Endothelial cell of umbilical vein (primary cell): ENCODE data around the gene CST1. TPM values are rescaled to one million over a fixed set of nuclear protein-coding genes. Genes with fewer than 3 reads are reported as not detected.
"Not testable (repeated sequence)": the region's sequence is repeated elsewhere in the genome, so short reads cannot be mapped to it uniquely, and the experiment has no call there.

ENCODE experiments used
- BruUV-seq: library from RNA; stranded (reverse); fragments of 400-500 nt; replicated peaks from 2 replicates; lab custom pipeline; 2021; lab: Mats Ljungman, UMichigan
- CTCF ChIA-PET: fragments of 300-600, 350-600 bp; sonication (Branson Sonifier 250); formaldehyde crosslinking; loops from one replicate; lab custom pipeline; 2021; ENCODE audit warnings: antibody characterized with exemption, inconsistent platforms; lab: Charles Lee
- POLR2A ChIA-PET: fragments of 300-600, 350-600 bp; sonication (Branson Sonifier 250); formaldehyde crosslinking; loops from one replicate; lab custom pipeline; 2021; ENCODE audit warnings: antibody characterized with exemption, inconsistent platforms; lab: Charles Lee
- DNase-seq: peaks from one replicate; pipeline ENCODE4 v3.0.0-alpha.2; 2011; ENCODE audit warnings: low read depth, low spot score
- FAIRE-seq: peaks from 2 replicates; lab custom pipeline; 2011; peaks lifted over from hg19 to GRCh38; lab: Jason Lieb, UNC
- H2AFZ ChIP-seq: 2 replicates; pipeline ENCODE4 v1.6.0; 2012; ENCODE audit warnings: low read depth, low read length, control low read depth, inconsistent platforms
- H3K27ac ChIP-seq: 2 replicates; pipeline ENCODE4 v1.5.1; 2011; ENCODE audit warnings: low read depth, mild to moderate bottlenecking, control low read depth, low read length, moderate library complexity; ENCODE audit not compliant: insufficient read depth
- H3K27me3 ChIP-seq, 2 experiments: 2 replicates each; pipeline versions ENCODE4 v1.6.0 to v1.6.1; 2011; ENCODE audit warnings: low read length in 2 of 2, mixed read lengths in 1 of 2; ENCODE audit not compliant: control insufficient read depth in 2 of 2, insufficient read depth in 2 of 2
- H3K36me3 ChIP-seq, 2 experiments: 2 replicates in 1 of 2; 3 replicates in 1 of 2; pipeline ENCODE4 v1.5.1; 2011; ENCODE audit warnings: low read length in 2 of 2, mild to moderate bottlenecking in 1 of 2, moderate library complexity in 1 of 2; ENCODE audit not compliant: control insufficient read depth in 2 of 2, insufficient read depth in 2 of 2; ENCODE audit errors: extremely low read depth in 1 of 2
- H3K4me1 ChIP-seq: 3 replicates; pipeline ENCODE4 v1.5.1; 2011; ENCODE audit warnings: mild to moderate bottlenecking, low read length; ENCODE audit not compliant: control insufficient read depth, insufficient read depth; ENCODE audit errors: extremely low read depth
- H3K4me2 ChIP-seq: 2 replicates; pipeline ENCODE4 v1.6.1; 2011; ENCODE audit warnings: low read length, control low read depth, mixed read lengths; ENCODE audit not compliant: insufficient read depth
- H3K4me3 ChIP-seq, 3 experiments: fragments of 200-600 bp in 1 of 3; sonication (generic), shearing (Covaris generic) in 1 of 3; replicated peaks in 1 of 3; 2 replicates each; pipeline ENCODE4 v1.5.1; 2011 to 2016; ENCODE audit warnings: control low read depth in 3 of 3, low read length in 3 of 3, mild to moderate bottlenecking in 2 of 3, inconsistent platforms in 1 of 3, low read depth in 1 of 3, moderate library complexity in 1 of 3; ENCODE audit not compliant: insufficient read depth in 1 of 3
- H3K79me2 ChIP-seq: 2 replicates; pipeline ENCODE4 v1.6.0; 2012; ENCODE audit warnings: low read length, inconsistent platforms; ENCODE audit not compliant: control insufficient read depth, insufficient read depth
- H3K9ac ChIP-seq: replicated peaks from 2 replicates; pipeline ENCODE3; 2011; ENCODE audit warnings: low read length, control low read depth; ENCODE audit not compliant: insufficient read depth; ENCODE audit errors: extremely low read depth
- H3K9me1 ChIP-seq: replicated peaks from 3 replicates; pipeline ENCODE4 v1.6.0; 2011; ENCODE audit warnings: mild to moderate bottlenecking, low read length; ENCODE audit not compliant: control insufficient read depth, insufficient read depth; ENCODE audit errors: extremely low read depth
- H3K9me3 ChIP-seq: replicated peaks from 2 replicates; pipeline ENCODE4 v1.5.1; 2012; ENCODE audit warnings: low read length, inconsistent platforms; ENCODE audit not compliant: control insufficient read depth, insufficient read depth
- H4K20me1 ChIP-seq: replicated peaks from 2 replicates; pipeline ENCODE3; 2011; ENCODE audit warnings: mild to moderate bottlenecking, low read length; ENCODE audit not compliant: control insufficient read depth, insufficient read depth; ENCODE audit errors: extremely low read depth
- EZH2 ChIP-seq: IDR thresholded peaks from 2 replicates; pipeline ENCODE4 v1.6.1; 2012; ENCODE audit warnings: borderline replicate concordance, low read depth, mild to moderate bottlenecking, moderate library complexity, low read length, inconsistent platforms; ENCODE audit not compliant: severe bottlenecking
- FOS ChIP-seq: IDR thresholded peaks from 2 replicates; pipeline ENCODE4 v1.6.1; 2011; ENCODE audit warnings: mild to moderate bottlenecking, low read length, moderate library complexity, borderline replicate concordance; ENCODE audit not compliant: insufficient read depth
- GATA2 ChIP-seq: IDR thresholded peaks from 2 replicates; pipeline ENCODE4 v1.7.0; 2011; ENCODE audit warnings: low read depth, mild to moderate bottlenecking, moderate library complexity, mixed read lengths, low read length; ENCODE audit not compliant: insufficient read length, insufficient read depth
- JUN ChIP-seq: IDR thresholded peaks from 2 replicates; pipeline ENCODE4 v1.6.1; 2011; ENCODE audit warnings: borderline replicate concordance, low read depth; ENCODE audit not compliant: insufficient read length, insufficient read depth
- MAX ChIP-seq: IDR thresholded peaks from 2 replicates; pipeline ENCODE4 v1.6.1; 2011; ENCODE audit not compliant: insufficient read depth, insufficient read length
- MYC ChIP-seq: IDR thresholded peaks from one replicate; pipeline ENCODE4 v1.6.1; 2011; ENCODE audit warnings: mild to moderate bottlenecking, low read depth, low read length
- POLR2A ChIP-seq: IDR thresholded peaks from 2 replicates; pipeline ENCODE4 v1.6.1; 2012; ENCODE audit warnings: low read depth, mild to moderate bottlenecking, control low read depth, low read length
- POLR2AphosphoS5 ChIP-seq: IDR thresholded peaks from 2 replicates; pipeline ENCODE4 v1.6.1; 2012; ENCODE audit warnings: low read depth, mild to moderate bottlenecking, control low read depth, low read length, moderate library complexity; ENCODE audit not compliant: insufficient read depth
- dilution Hi-C: fragments of 300-500 bp; cut with MboI; formaldehyde crosslinking; loops from one replicate; pipeline ENCODE4 v1.15.0; 2019; ENCODE audit warnings: low sequenced_read_pairs; ENCODE audit not compliant: extremely low pct_ligation_motif_present
- intact Hi-C: fragments of 100-400 bp; cut with micrococcal nuclease; formaldehyde crosslinking; loops from one replicate; pipeline ENCODE4 v1.10.0; 2022
- polyA plus RNA-seq, 4 experiments: library from polyadenylated mRNA; depleted of rRNA in 3 of 4; stranded (reverse) in 3 of 4; unstranded in 1 of 4; fragments of >200 nt; gene quantifications; 2 replicates each; pipeline versions ENCODE4 v1.2.1 to v1.2.3, GENCODE V29; 2011 to 2012; ENCODE audit warnings: missing spikeins in 1 of 4
- total RNA-seq: library from RNA; stranded (reverse); gene quantifications from 2 replicates; pipeline ENCODE4 v1.2.3, GENCODE V29; 2021
- TF ChIP-seq, protein P1 (sequence below), 2 donors: IDR thresholded peaks; 1 replicate in 1 of 2; 2 replicates in 1 of 2; pipeline ENCODE4 v1.5.1; 2011; ENCODE audit warnings: low read length in 2 of 2, mild to moderate bottlenecking in 2 of 2, moderate library complexity in 2 of 2, control low read depth in 1 of 2, inconsistent platforms in 1 of 2, low read depth in 1 of 2; ENCODE audit not compliant: insufficient read depth in 1 of 2; ENCODE audit errors: extremely low read depth in 1 of 2

The CST1 gene
- total and polyA plus RNA-seq, 2 donors (not counting 3 experiments of a cell fraction or from before 2014, with no cell fraction given), result 0.19 to 2.2 TPM

DNA sequence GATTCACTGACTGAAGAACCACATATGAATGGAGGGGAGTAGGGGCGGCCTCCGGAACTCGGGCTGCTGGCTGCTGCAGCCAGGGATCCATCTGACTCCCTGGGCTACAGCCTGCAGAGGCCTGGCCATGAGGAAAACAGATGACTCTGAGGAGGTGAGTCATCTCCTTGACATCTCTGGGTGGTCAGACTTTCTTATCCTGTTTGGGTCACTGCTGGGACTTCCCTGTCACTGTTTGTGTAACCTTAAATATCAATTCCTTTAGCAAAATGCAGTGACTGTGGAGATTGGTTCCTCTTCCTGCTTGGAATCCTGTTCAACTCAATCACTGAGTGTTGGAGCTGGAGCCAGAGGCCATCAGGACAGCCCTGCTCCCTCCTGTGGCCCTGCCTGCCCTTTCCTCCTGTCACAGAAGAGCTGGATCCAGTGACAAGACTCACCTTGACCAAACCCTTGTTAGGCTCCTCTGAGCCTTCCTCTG is 4.4 kb upstream of the CST1 start:
- H3K36me3 ChIP-seq, dilution Hi-C loops, H3K9me1 ChIP-seq, H3K4me3 ChIP-seq, H3K9me3 ChIP-seq, CTCF ChIA-PET, BruUV-seq, H4K20me1 ChIP-seq, H3K27me3 ChIP-seq, H3K79me2 ChIP-seq, intact Hi-C loops, POLR2A ChIA-PET: not testable (repeated sequence)
- Histone ChIP-seq H3K9ac (peak overlapping the region; percentile 31), H3K4me1 (peaks cover 25% of the 10 kb centered on the region), H3K4me2 (peak overlapping the region; percentile 58), H2AFZ (peak overlapping the region; percentile 64), H3K27ac (peak overlapping the region; percentile 95)
- DNase-seq (peak; percentile 46), FAIRE-seq (peak; percentile 95)
- TF ChIP-seq GATA2 (peak; percentile 45), POLR2AphosphoS5 (peak; percentile 57), FOS (peak; percentile 81), JUN (peak; percentile 35)

DNA sequence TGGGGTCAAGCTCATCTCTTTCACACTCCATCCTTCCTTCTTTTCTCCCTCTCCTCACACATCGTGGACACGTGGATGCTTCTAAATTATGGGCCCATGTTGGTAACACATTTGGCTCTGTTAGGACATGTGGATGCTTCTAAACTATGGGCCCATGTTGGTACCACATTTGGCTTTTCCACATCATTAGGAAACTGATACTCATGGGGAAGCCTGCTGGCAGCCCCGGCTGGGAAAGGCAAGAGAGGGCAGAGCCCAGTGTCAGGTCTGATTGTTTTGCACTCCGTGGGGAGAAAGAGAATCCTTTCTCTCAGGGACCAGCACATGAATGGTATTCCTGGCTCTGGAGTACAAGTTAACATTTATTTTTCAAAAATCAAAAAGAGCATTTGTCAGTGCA is 4.0 kb upstream of the CST1 start:
- Histone ChIP-seq H3K27ac (peak overlapping the region; percentile 95), H3K4me2 (peak overlapping the region; percentile 12), H4K20me1 (no peaks in the 10 kb centered on the region), H3K36me3 (no peaks in the 10 kb centered on the region), H3K79me2 (peaks cover 7% of the 10 kb centered on the region), H3K9me1 (no peaks in the 10 kb centered on the region), H3K9ac (peak overlapping the region; percentile 16), H3K4me1 (peaks cover 25% of the 10 kb centered on the region), H3K9me3 (no peaks in the 10 kb centered on the region), H3K27me3 (no peaks in the 10 kb centered on the region), H2AFZ (peak overlapping the region; percentile 62), H3K4me3 (no peak overlapping the region)
- intact Hi-C loops (no loop called here), dilution Hi-C loops (no loop called here)
- POLR2A ChIA-PET, result no interaction called here
- TF ChIP-seq POLR2A (no peak), POLR2AphosphoS5 (no peak), GATA2 (no peak), MAX (no peak), FOS (no peak), MYC (no peak), EZH2 (no peak), JUN (no peak)
- TF ChIP-seq, protein P1, sequence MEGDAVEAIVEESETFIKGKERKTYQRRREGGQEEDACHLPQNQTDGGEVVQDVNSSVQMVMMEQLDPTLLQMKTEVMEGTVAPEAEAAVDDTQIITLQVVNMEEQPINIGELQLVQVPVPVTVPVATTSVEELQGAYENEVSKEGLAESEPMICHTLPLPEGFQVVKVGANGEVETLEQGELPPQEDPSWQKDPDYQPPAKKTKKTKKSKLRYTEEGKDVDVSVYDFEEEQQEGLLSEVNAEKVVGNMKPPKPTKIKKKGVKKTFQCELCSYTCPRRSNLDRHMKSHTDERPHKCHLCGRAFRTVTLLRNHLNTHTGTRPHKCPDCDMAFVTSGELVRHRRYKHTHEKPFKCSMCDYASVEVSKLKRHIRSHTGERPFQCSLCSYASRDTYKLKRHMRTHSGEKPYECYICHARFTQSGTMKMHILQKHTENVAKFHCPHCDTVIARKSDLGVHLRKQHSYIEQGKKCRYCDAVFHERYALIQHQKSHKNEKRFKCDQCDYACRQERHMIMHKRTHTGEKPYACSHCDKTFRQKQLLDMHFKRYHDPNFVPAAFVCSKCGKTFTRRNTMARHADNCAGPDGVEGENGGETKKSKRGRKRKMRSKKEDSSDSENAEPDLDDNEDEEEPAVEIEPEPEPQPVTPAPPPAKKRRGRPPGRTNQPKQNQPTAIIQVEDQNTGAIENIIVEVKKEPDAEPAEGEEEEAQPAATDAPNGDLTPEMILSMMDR (IDR thresholded peaks at IDR 0.05; ENCODE audit: extremely low read depth in 1 of 2, insufficient read depth in 1 of 2, low read depth in 1 of 2, low read length in 2 of 2), result no peak
- BruUV-seq, result no TSS peak
- no peak for DNase-seq
- CTCF ChIA-PET, result no interaction called here
- FAIRE-seq, result no peak
